Kidney epithelial cell (primary cell): ENCODE data around the gene FAXC. TPM values are rescaled to one million over a fixed set of nuclear protein-coding genes. Genes with fewer than 3 reads are reported as not detected.

Experiments
- DNase-seq: peaks from one replicate; pipeline ENCODE4 v3.0.0-alpha.2; 2010; ENCODE audit warnings: low read depth
- H3K27me3 ChIP-seq: 2 replicates; pipeline ENCODE4 v1.6.0; 2011; ENCODE audit warnings: low read length; ENCODE audit not compliant: control insufficient read depth, insufficient read depth
- H3K36me3 ChIP-seq: 2 replicates; pipeline ENCODE4 v1.5.1; 2011; ENCODE audit warnings: low read length; ENCODE audit not compliant: control insufficient read depth, insufficient read depth
- H3K4me3 ChIP-seq: 2 replicates; pipeline ENCODE4 v1.5.1; 2011; ENCODE audit warnings: low read depth, mild to moderate bottlenecking, control low read depth, low read length
- total RNA-seq: library from RNA; depleted of rRNA; stranded (reverse); fragments of >200 nt; gene quantifications from 2 replicates; pipeline ENCODE4 v1.2.3, GENCODE V29; 2015
- TF ChIP-seq, protein P1 (sequence below): IDR thresholded peaks from 2 replicates; pipeline ENCODE4 v1.5.1; 2011; ENCODE audit warnings: mild to moderate bottlenecking, moderate library complexity, low read length, control low read depth, inconsistent platforms; ENCODE audit not compliant: insufficient read depth, poor library complexity, severe bottlenecking

The FAXC gene
- total RNA-seq, 1 donor from 2014 or later = 10.1 TPM

DNA sequence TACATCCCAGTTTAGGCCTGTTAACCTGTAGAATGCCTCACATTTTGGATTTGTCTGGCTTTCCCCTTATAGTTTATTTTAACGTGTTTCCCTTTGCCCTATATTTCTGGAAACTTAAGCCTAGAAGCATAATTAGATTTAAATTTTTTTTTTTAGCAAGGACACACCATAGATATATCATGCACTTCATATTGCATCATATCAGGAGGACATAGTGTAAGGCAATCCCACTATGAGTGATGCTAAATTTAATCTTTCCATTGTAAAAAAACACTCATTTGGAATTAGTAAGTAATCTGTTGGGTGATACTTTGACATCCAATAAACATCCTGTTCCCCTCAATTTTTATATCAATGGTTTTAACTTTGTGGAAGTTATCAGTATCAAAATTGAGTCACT lies 10.3 kb upstream of the FAXC start:
- TF ChIP-seq, protein P1, sequence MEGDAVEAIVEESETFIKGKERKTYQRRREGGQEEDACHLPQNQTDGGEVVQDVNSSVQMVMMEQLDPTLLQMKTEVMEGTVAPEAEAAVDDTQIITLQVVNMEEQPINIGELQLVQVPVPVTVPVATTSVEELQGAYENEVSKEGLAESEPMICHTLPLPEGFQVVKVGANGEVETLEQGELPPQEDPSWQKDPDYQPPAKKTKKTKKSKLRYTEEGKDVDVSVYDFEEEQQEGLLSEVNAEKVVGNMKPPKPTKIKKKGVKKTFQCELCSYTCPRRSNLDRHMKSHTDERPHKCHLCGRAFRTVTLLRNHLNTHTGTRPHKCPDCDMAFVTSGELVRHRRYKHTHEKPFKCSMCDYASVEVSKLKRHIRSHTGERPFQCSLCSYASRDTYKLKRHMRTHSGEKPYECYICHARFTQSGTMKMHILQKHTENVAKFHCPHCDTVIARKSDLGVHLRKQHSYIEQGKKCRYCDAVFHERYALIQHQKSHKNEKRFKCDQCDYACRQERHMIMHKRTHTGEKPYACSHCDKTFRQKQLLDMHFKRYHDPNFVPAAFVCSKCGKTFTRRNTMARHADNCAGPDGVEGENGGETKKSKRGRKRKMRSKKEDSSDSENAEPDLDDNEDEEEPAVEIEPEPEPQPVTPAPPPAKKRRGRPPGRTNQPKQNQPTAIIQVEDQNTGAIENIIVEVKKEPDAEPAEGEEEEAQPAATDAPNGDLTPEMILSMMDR = no peak
- no peak for DNase-seq

DNA sequence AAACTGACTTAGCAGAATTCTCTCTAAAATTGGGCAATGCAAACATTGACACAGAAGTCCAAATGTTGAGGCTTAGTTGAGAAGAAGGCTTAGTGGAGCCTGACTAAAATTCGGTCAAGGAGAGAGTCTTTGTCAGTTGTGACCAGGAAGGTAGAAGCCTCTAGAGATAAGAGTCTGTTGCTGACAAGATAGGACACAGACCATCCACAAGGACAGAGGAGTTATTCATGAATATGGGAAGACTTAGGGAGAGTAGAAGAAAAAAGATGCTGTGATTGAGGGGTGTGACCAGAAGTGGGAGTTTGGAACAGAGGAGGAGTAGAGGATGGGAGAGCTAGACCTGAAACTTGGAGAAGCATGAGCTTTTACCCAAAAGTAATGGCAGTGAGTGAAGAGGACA lies 7.2 kb upstream of the FAXC start:
- no peaks in the 10 kb centered on the region for H3K36me3 ChIP-seq
- TF ChIP-seq, protein P1 = no peak
- DNase-seq = no peak
- H3K27me3 ChIP-seq = peaks cover 3% of the 10 kb centered on the region
- no peak overlapping the region for H3K4me3 ChIP-seq

More for the DNA sequence above, 10.3 kb upstream of the FAXC start:
- peaks cover 3% of the 10 kb centered on the region for H3K27me3 ChIP-seq
- no peak overlapping the region for H3K4me3 ChIP-seq
- H3K36me3 ChIP-seq = no peaks in the 10 kb centered on the region

DNA sequence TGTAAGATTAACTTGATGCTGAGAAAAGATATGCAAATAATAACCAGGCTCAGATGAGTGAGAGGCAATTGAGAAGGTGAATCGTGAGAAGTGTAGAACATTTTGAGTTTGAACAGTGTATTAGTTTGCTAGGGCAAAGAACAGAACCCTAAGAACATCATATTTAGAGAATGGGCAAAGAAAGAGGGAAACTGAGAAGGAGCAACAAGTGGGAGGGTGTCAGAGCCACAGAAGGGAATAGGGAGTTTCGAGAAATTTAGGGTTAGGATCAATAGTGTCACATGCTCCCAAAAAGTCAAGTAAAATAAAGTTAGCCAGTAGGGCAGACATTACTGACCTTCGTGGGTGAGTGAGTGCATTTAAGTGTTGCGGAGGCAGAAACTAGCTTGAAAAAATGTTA lies 5.5 kb upstream of the FAXC start:
- DNase-seq = no peak
- Histone ChIP-seq H3K27me3 (peaks cover 3% of the 10 kb centered on the region), H3K4me3 (no peak overlapping the region), H3K36me3 (no peaks in the 10 kb centered on the region)
- TF ChIP-seq, protein P1 = no peak

DNA sequence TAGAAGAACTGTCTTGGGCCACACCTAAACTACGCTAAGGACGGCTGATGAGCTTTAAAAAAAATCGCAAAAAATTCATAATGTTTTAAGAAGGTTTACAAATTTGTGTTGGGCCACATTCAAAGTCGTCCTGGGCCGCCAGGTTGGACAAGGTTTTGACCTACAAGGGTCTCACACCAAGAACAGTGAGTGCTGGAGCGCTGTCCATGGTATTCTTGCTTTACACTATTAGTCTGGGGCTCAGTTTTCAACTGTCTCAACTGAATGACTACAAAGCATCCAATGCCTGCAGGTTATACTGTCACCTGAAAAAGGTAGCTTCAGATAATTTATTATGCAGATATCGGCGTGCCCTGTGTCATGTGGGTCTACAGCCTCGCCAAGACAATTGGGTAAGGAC lies 3.7 kb upstream of the FAXC start:
- Histone ChIP-seq H3K27me3 (peaks cover 3% of the 10 kb centered on the region), H3K36me3 (no peaks in the 10 kb centered on the region), H3K4me3 (no peak overlapping the region)
- TF ChIP-seq, protein P1 = no peak
- no peak for DNase-seq

DNA sequence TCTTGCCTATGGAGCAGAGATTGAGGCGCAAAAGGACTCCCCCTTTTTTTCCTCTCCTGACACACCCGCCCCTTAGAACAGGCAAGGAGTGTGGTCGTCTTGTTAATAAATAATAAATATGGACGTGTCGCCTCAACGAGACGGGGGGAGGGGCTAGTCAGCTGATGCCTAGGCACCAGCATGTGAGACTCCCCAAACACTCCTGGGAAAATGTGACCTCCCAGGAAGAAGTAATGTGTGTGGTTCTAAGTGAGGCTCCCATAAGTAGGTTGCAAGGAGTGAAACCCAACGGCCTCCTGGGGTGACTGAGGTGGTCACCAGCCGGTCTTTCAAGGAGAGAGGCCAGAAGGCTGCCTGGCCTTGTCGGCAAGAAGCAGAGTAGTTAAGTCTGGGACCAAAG lies 1.1 kb upstream of the FAXC start:
- Histone ChIP-seq H3K36me3 (no peaks in the 10 kb centered on the region), H3K4me3 (no peak overlapping the region), H3K27me3 (peaks cover 3% of the 10 kb centered on the region)
- DNase-seq = no peak
- TF ChIP-seq, protein P1 = no peak

DNA sequence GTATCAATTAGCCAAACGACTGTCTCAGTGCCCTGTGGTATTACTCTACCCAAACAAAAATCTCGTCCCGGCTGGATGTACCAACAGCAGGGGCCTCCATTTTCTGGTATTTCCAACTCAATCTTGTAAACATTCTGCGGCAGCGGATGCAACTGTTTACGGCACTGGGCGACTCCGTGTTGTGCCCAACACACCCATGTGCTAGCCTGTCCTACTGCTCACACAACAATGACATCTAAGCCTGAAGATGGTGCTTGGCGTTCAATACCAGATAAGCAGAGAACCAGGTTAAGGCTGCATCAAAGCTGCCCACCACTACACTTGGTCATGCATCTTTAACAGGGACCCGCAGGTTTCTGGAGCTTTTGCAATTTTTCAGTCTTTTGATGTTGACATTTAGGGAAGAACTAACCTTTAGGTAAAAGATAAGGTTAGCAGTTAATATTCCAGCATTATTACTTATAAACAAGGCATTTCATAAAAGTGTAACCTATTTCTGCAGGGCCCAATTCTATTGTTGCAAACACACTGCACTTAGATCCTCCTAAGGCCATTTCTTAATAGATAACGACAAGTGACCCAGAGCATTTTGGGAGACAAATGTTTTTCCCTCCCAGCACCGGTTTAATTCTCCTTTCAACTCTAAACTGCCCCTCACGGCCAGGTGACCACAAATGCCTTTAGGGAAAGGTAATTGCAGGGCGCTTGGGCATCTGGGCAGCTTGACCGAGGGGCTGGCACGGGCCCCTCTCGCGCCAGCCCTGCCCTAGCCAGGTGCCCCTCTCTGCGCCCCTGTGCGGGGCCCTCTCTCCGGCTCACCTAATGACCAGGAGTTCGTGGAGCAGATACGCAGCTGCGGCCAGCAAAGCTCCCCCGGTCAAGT lies 945 bp downstream of the FAXC start:
- TF ChIP-seq, protein P1 = no peak
- H3K4me3 ChIP-seq = peak overlapping the region; percentile 62
- H3K27me3 ChIP-seq = no peaks in the 10 kb centered on the region
- no peaks in the 10 kb centered on the region for H3K36me3 ChIP-seq
- DNase-seq = no peak
